A549 treated with RU486 at 1 μM for 4 hours (cell line): Measurements from ENCODE around the gene BBLN. TPM values are rescaled to one million over a fixed set of nuclear protein-coding genes. Genes with fewer than 3 reads are reported as not detected.

ENCODE experiments used
- total RNA-seq: library from RNA; stranded (reverse); fragments of 200-300 nt; extraction: Qiagen RNA extraction; gene quantifications from 5 replicates; pipeline ENCODE4 v1.2.3, GENCODE V29; 2022; ENCODE audit warnings: low read depth

The BBLN gene, protein sequence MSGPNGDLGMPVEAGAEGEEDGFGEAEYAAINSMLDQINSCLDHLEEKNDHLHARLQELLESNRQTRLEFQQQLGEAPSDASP
- total RNA-seq: 38.2 to 70.7 TPM (median 67.3 TPM) in 5 replicates

DNA sequence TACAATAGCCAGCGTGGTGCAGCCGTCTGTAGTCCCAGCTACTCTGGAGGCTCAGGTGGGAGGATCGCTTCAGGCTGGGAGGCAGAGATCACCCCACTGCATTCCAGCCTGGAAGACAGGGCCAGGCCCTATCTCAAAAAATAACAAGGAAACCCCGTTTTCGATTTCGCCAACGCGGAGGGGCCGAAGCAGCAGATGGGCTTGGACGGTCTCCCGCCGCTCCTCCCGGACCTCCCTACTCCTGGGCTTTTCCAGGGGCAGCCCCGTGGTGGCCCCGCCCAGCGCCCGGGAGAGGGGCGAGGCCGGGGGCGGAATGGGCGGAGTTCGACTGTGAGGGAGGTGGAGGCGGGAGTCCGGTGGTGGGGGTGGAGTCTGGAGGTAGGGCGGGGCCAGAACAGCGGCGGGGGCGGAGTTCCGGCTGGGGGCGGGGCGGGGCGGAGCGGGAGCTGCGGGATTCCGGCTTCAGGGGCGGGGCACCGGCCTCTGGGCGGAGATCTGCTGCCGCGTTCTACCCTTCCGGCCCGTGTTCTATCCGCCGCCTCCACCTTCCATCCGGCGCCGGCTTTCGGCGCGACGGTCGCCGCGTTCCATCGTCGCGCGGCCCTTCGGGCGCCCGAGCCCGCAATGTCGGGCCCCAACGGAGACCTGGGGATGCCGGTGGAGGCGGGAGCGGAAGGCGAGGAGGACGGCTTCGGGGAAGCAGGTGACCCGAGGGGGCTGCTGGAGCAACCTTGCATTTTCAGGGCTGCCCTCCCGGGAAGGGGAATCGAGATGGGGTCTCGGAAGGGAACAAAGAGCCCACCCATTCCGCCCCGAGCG, at the start of gene BBLN:
Gene BBLN, plus strand, starts transcription at position 482 of the 819 bp plus-strand sequence. Its CDS starts 143 bp downstream, at position 625.

DNA sequence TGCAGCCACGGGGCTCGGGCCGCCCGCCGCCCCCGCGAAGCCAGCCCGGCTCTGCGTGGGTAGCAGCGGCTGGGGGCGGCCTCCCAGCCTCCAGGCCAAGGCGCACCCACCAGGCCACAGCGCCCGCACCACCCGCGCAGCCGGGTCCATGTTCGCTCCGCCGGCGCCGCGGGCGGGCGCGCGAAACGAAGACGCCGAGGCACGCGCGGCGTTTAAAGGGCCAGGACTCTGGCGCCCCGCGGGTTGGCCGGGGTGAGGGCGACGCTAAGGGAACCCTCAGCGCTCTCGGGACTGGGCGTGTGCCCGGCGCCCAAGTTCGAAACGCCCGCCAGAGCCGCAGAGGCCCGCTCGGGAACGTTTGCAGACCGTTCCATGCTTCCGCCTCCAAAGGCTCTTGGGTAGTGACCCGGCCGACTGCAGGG, 32.5 kb upstream of the BBLN start, which contains the start of gene PTGES2:
Gene PTGES2, minus strand, starts transcription at position 162 of the 422 bp plus-strand sequence. Its CDS starts 12 bp downstream, at position 150.

DNA sequence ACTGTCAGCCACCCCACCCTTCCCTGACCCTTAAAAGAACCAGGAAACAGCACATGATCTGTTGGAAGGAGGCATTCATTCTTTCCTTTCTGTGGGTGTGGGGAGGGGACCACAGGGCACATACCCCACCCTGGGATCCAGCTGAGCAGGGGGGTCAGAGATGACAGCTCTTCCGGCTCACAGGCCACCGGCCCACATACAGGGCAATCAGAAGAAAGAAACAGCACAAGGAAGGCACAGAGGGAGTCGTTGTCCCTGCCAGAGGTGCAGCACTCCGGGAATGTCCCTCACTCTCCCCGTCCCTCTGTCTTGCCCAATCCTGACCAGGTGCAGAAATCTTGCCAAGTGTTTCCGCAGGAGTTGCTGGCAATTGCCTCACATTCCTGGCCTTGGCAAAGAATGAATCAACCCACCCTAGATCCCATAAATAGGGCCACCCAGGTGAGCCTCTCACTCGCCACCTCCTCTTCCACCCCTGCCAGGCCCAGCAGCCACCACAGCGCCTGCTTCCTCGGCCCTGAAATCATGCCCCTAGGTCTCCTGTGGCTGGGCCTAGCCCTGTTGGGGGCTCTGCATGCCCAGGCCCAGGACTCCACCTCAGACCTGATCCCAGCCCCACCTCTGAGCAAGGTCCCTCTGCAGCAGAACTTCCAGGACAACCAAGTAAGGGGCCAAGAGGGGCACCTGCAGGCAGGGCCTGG, 10.9 kb upstream of the BBLN start, which contains the start of gene LCN2:
Gene LCN2, plus strand, starts transcription at position 453 of the 701 bp plus-strand sequence. Its CDS starts 73 bp downstream, at position 526.

DNA sequence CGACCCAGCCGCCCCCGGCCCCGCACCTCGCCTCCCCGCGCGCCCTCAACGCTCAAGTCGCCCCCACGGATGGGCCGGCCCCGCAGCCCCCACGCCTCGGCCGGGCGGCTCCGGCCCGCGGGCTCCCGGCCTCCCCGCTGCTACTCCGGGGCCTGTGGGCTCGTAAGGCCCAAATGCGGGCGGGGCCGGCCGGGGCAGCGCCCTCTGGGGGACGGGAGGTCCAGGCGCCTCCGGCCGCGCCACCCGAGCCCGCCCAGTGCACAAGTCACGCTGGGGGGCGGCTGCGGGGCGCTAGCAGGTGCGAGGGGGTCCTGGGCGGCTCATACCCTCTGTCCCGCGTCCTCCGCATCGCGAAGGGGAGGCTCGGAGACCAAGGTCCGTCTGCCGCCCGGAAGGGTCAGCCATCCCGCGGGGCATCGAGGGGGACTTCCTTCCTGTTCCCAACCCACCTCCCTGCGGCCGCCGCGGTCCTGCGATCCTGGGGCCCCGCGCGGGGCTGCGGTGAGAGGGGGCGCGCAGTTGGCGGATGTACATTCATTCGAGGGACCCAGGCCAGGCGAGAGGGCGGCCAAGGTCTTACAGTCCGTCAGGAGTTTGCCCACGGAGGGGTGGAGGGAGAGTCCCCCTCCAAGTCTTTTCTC, 31.5 kb downstream of the BBLN start, which contains the start of gene CIZ1:
Gene CIZ1, minus strand, starts transcription at position 167 of the 641 bp plus-strand sequence. CDS start 715 bp downstream, outside the sequence.

DNA sequence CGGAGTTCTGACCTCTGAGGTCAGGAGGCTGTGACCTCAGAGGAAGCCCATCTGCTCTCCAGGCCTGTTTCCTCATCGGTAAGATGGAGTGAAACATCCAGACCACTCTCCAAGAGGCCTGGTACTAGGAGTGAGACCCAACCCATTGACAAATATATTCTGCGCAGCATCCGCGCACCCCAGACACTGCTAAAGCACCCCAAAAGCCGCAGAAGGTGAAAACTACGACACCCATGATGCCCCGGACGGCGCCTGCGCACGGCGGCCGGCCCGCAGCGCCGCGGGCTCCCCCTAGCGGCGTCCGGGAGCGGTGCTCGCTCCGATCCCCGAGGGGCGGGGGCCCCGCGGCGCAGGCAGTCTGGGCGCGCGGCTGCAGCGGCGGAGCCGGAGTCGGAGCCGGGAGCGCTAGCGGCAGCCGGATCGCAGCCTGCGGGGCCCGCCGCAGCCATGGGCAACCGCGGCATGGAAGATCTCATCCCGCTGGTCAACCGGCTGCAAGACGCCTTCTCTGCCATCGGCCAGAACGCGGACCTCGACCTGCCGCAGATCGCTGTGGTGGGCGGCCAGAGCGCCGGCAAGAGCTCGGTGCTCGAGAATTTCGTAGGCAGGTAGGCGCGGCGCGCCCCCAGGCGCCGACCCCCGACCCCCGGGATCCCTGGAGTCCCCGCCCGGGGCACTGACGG, 43.1 kb downstream of the BBLN start, which contains the start of gene DNM1:
Gene DNM1, plus strand, starts transcription at position 356 of the 683 bp plus-strand sequence. Its CDS starts 92 bp downstream, at position 448.

Other genes with a start within 250 kb of the BBLN start
- gene ST6GALNAC4, start 243.2 kb upstream of the BBLN start, total RNA-seq: 16.1 to 28.2 TPM (median 22.0 TPM) in 5 replicates
- 0.90 to 2.9 TPM (median 1.1 TPM) in 5 replicates for gene PIP5KL1, start 229.5 kb upstream of the BBLN start, total RNA-seq
- 35.4 to 48.4 TPM (median 47.7 TPM) in 5 replicates for gene DPM2, start 222.4 kb upstream of the BBLN start, total RNA-seq
- 61.7 to 84.0 TPM (median 73.6 TPM) in 5 replicates for gene EEIG1, start 179.3 kb upstream of the BBLN start, total RNA-seq
- 4.9 to 7.3 TPM (median 7.1 TPM) in 5 replicates for gene NAIF1, start 92.9 kb upstream of the BBLN start, total RNA-seq
- gene SLC25A25, start 92.0 kb upstream of the BBLN start, total RNA-seq: 8.4 to 10.1 TPM (median 9.0 TPM) in 5 replicates
- gene PTGES2, start 32.5 kb upstream of the BBLN start, total RNA-seq: 75.7 to 97.4 TPM (median 94.1 TPM) in 5 replicates
- gene LCN2, start 10.8 kb upstream of the BBLN start, total RNA-seq: 2.1 to 6.6 TPM (median 3.2 TPM) in 5 replicates
- gene CIZ1, start 31.3 kb downstream of the BBLN start, total RNA-seq: 72.6 to 98.9 TPM (median 87.6 TPM) in 5 replicates
- gene DNM1, start 43.1 kb downstream of the BBLN start, total RNA-seq: 74.6 to 95.2 TPM (median 86.0 TPM) in 5 replicates
- 39.9 to 48.9 TPM (median 42.6 TPM) in 5 replicates for gene GOLGA2, start 115.7 kb downstream of the BBLN start, total RNA-seq
- gene SWI5, start 116.0 kb downstream of the BBLN start, total RNA-seq: 42.4 to 49.6 TPM (median 45.6 TPM) in 5 replicates
- gene TRUB2, start 162.2 kb downstream of the BBLN start, total RNA-seq: 43.6 to 69.6 TPM (median 48.8 TPM) in 5 replicates
- gene COQ4, start 162.6 kb downstream of the BBLN start, total RNA-seq: 47.8 to 60.9 TPM (median 58.4 TPM) in 5 replicates
- gene SLC27A4, start 180.3 kb downstream of the BBLN start, total RNA-seq: 32.1 to 49.1 TPM (median 43.3 TPM) in 5 replicates
- gene URM1, start 211.1 kb downstream of the BBLN start, total RNA-seq: 61.4 to 87.4 TPM (median 84.2 TPM) in 5 replicates